GM12878 (cell line): ENCODE data around the gene HSD17B12. TPM values are rescaled to one million over a fixed set of nuclear protein-coding genes. Genes with fewer than 3 reads are reported as not detected.

ENCODE experiments used
- ATAC-seq: fragments of 200-7000 bp; cut with Tn5 transposase; 3 replicates; pipeline ENCODE4 v1.9.1; 2020; ENCODE audit warnings: mild to moderate bottlenecking, moderate library complexity
- BruUV-seq: library from RNA; stranded (reverse); fragments of 400-500 nt; replicated peaks from 2 replicates; lab custom pipeline; 2021; lab: Mats Ljungman, UMichigan
- CTCF ChIA-PET: fragments of 300-600 bp; sonication (Branson Sonifier 250); formaldehyde crosslinking; extraction: SDS; loops from one replicate; lab custom pipeline; 2021; ENCODE audit warnings: inconsistent platforms; lab: Yijun Ruan, JAX
- POLR2A ChIA-PET: fragments of 350-600 bp; formaldehyde crosslinking; extraction: SDS; loops from one replicate; lab custom pipeline; 2021; ENCODE audit warnings: inconsistent platforms; lab: Charles Lee
- RAD21 ChIA-PET: fragments of 300-600 bp; sonication (Branson Sonifier 250); formaldehyde crosslinking; loops from one replicate; lab custom pipeline; 2023; ENCODE audit warnings: antibody characterized with exemption; ENCODE audit not compliant: unreplicated experiment; lab: Charles Lee
- SMC1A ChIA-PET: fragments of 300-600 bp; sonication (Branson Sonifier 250); formaldehyde crosslinking; loops from one replicate; lab custom pipeline; 2023; ENCODE audit not compliant: unreplicated experiment, uncharacterized antibody; lab: Charles Lee
- DNase-seq: peaks from one replicate; pipeline ENCODE4 v3.0.0-alpha.2; 2011; ENCODE audit warnings: low read depth, low spot score
- FAIRE-seq: peaks from 3 replicates; lab custom pipeline; 2011; peaks lifted over from hg19 to GRCh38; lab: Jason Lieb, UNC
- H2AFZ ChIP-seq: 2 replicates; pipeline ENCODE4 v1.6.0; 2011; ENCODE audit warnings: low read depth, low read length, control low read depth; ENCODE audit not compliant: control insufficient read depth
- H3K27ac ChIP-seq: 2 replicates; pipeline ENCODE4 v1.5.1; 2011; ENCODE audit warnings: control low read depth; ENCODE audit not compliant: control insufficient read depth, insufficient read depth
- H3K27me3 ChIP-seq, 2 experiments: replicated peaks in 1 of 2; 2 replicates each; pipeline versions ENCODE4 v1.6.0 to v1.6.1; 2011; ENCODE audit warnings: low read length in 1 of 2; ENCODE audit not compliant: control insufficient read depth in 2 of 2, insufficient read depth in 2 of 2
- H3K36me3 ChIP-seq, 2 experiments: 2 replicates each; pipeline ENCODE4 v1.5.1; 2011; ENCODE audit warnings: low read length in 1 of 2; ENCODE audit not compliant: control insufficient read depth in 2 of 2, insufficient read depth in 2 of 2
- H3K4me1 ChIP-seq: 2 replicates; pipeline ENCODE4 v1.6.1; 2011; ENCODE audit warnings: mild to moderate bottlenecking, low read length, moderate library complexity, mixed read lengths; ENCODE audit not compliant: control insufficient read depth, insufficient read depth
- H3K4me2 ChIP-seq: 2 replicates; pipeline ENCODE4 v1.6.0; 2011; ENCODE audit warnings: control low read depth; ENCODE audit not compliant: control insufficient read depth, insufficient read depth
- H3K4me3 ChIP-seq: fragments of 200-600 bp; sonication (generic); 2 replicates; pipeline ENCODE4 v1.5.1; 2016
- H3K79me2 ChIP-seq: 2 replicates; pipeline ENCODE4 v1.6.0; 2011; ENCODE audit warnings: low read length; ENCODE audit not compliant: control insufficient read depth, insufficient read depth
- H3K9ac ChIP-seq: 2 replicates; pipeline ENCODE4 v1.8.0; 2011; ENCODE audit warnings: low read length, control low read depth, mixed read lengths; ENCODE audit not compliant: control insufficient read depth, insufficient read depth
- H3K9me3 ChIP-seq: replicated peaks from 3 replicates; pipeline ENCODE4 v1.5.1; 2011; ENCODE audit warnings: mild to moderate bottlenecking, low read length; ENCODE audit not compliant: control insufficient read depth, insufficient read depth
- H4K20me1 ChIP-seq: 2 replicates; pipeline ENCODE4 v1.6.0; 2011; ENCODE audit not compliant: control insufficient read depth, insufficient read depth
- CBFB ChIP-seq: IDR thresholded peaks from 2 replicates; pipeline ENCODE4 v1.6.1; 2016; ENCODE audit warnings: antibody characterized with exemption, low read depth
- ELK1 ChIP-seq: IDR thresholded peaks from 2 replicates; pipeline ENCODE4 v1.6.1; 2012; ENCODE audit warnings: low read depth, low read length, improper control_type of control experiment
- FOXK2 ChIP-seq: fragments of 450-650 bp; IDR thresholded peaks from 2 replicates; pipeline ENCODE4 v1.6.1; 2017; ENCODE audit warnings: mild to moderate bottlenecking, moderate library complexity
- IRF3 ChIP-seq: fragments of 450-650 bp; IDR thresholded peaks from 2 replicates; pipeline ENCODE4 v1.6.1; 2014; ENCODE audit warnings: mild to moderate bottlenecking
- JUNB ChIP-seq: IDR thresholded peaks from 2 replicates; pipeline ENCODE4 v1.6.1; 2016; ENCODE audit warnings: antibody characterized with exemption, mild to moderate bottlenecking
- MEF2B ChIP-seq: fragments of 450-650 bp; IDR thresholded peaks from 2 replicates; pipeline ENCODE4 v1.6.1; 2018; ENCODE audit warnings: mild to moderate bottlenecking, moderate library complexity; ENCODE audit not compliant: partially characterized antibody, poor library complexity, severe bottlenecking
- NFXL1 ChIP-seq: fragments of 450-650 bp; IDR thresholded peaks from 2 replicates; pipeline ENCODE4 v1.6.1; 2017; ENCODE audit warnings: antibody characterized with exemption, mild to moderate bottlenecking, borderline replicate concordance
- POLR2AphosphoS5 ChIP-seq: IDR thresholded peaks from 2 replicates; pipeline ENCODE4 v1.6.1; 2011; ENCODE audit warnings: mild to moderate bottlenecking, low read length, inconsistent platforms
- RCOR1 ChIP-seq: conservative IDR thresholded peaks from 2 replicates; pipeline ENCODE4 v1.6.1; 2012; ENCODE audit warnings: low read depth, low read length, improper control_type of control experiment
- SP1 ChIP-seq: IDR thresholded peaks from one replicate; pipeline ENCODE4 v1.6.1; 2011; ENCODE audit warnings: low read depth, low read length
- SREBF1 ChIP-seq: IDR thresholded peaks from 2 replicates; pipeline ENCODE4 v1.6.1; 2012; ENCODE audit warnings: mild to moderate bottlenecking, low read length
- ZNF217 ChIP-seq: fragments of 450-650 bp; IDR thresholded peaks from 2 replicates; pipeline ENCODE4 v1.6.1; 2017; ENCODE audit warnings: antibody characterized with exemption, mild to moderate bottlenecking
- ZNF274 ChIP-seq: IDR thresholded peaks from one replicate; pipeline ENCODE4 v1.8.0; 2011; ENCODE audit not compliant: insufficient read length, insufficient read depth
- WGBS: methylation state at CpG from one replicate; pipeline ENCODE4 v1.1.6; 2016; ENCODE audit warnings: low lambda C conversion rate; ENCODE audit not compliant: insufficient replicate concordance, insufficient coverage; ENCODE audit errors: missing lambda C conversion rate; 5-methylcytosine and 5-hydroxymethylcytosine counted together
- in situ Hi-C: fragments of 300-500 bp; cut with MboI; formaldehyde crosslinking; loops from 9 replicates; pipeline ENCODE4 v1.14.3; 2018; ENCODE audit warnings: mixed read lengths
- intact Hi-C: fragments of 100-400 bp; cut with micrococcal nuclease; formaldehyde crosslinking; loops from one replicate; pipeline ENCODE4 v1.14.2; 2022; ENCODE audit not compliant: unreplicated experiment
- polyA plus RNA-seq, 11 experiments: library from polyadenylated mRNA; depleted of rRNA in 4 of 11; unstranded in 6 of 11; stranded (reverse) in 5 of 11; fragments of >200 nt; fragmentation: Nextera tagmentation in 4 of 11; fragmentation: Illumina TruSeq in 1 of 11; extraction: Ambion mirVana in 4 of 11; extraction: Trizol in 1 of 11; gene quantifications; 1 replicate in 1 of 11; 2 replicates in 10 of 11; pipeline versions ENCODE4 v1.2.1 to v1.2.3, GENCODE V29; 2011 to 2016; ENCODE audit warnings: inconsistent platforms in 2 of 11, missing spikeins in 2 of 11, low read depth in 1 of 11
- total RNA-seq, 4 experiments: library from RNA; depleted of rRNA in 3 of 4; stranded (reverse); fragments of >200 nt in 3 of 4; fragmentation: Illumina TruSeq in 1 of 4; extraction: Trizol in 1 of 4; gene quantifications; 2 replicates each; pipeline versions ENCODE4 v1.2.1 to v1.2.3, GENCODE V29; 2013 to 2021

Gene HSD17B12
- total and polyA plus RNA-seq, 10 of the 15 experiments (the other 5 are each of a cell fraction or from before 2014, with no cell fraction given) = 23.6 to 88.0 (median 64.7) TPM

- H2AFZ ChIP-seq = no peak overlapping the region
- ChIA-PET SMC1A (interaction anchor here (0.5 to 1.9 kb wide), 4 partner anchors 11 to 288 kb away, joined by 3 to 8 read pairs (median 4); no protein-coding TSS in a partner anchor), RAD21 (interaction anchor here (1.7 kb wide), 1 partner anchor 24 kb away, joined by 3 read pairs; no protein-coding TSS in a partner anchor), CTCF (interaction anchor here (1.6 kb wide), 2 partner anchors 14 to 31 kb away, joined by 4 to 7 read pairs; no protein-coding TSS in a partner anchor), POLR2A (no interaction called here)
- no TSS peak for BruUV-seq
- TF ChIP-seq CBFB = no peak
- H3K79me2 ChIP-seq = no peaks in the 10 kb centered on the region
- no peak for FAIRE-seq
- H3K9ac ChIP-seq = no peak overlapping the region
- H3K27ac ChIP-seq = no peak overlapping the region
- WGBS = 100% methylated on average over 3 of the region's 3 CpGs
- intact Hi-C loops (no loop called here), in situ Hi-C loops (no loop called here)
- H3K27me3 ChIP-seq = no peaks in the 10 kb centered on the region
- no peak overlapping the region for H3K4me2 ChIP-seq
- H3K4me1 ChIP-seq = no peaks in the 10 kb centered on the region
- H3K4me3 ChIP-seq = no peak overlapping the region
- H4K20me1 ChIP-seq = no peaks in the 10 kb centered on the region
- ATAC-seq = no peak
- DNase-seq = no peak
- no peaks in the 10 kb centered on the region; the same call in 2 of the 3 replicates for H3K9me3 ChIP-seq
- H3K36me3 ChIP-seq = peaks cover 0 to 9% of the 10 kb centered on the region in 2 experiments; a peak in 2 of 4 replicates
Measured at GRCh38 chr11:43856993-43857392, 176.5 kb downstream of the HSD17B12 start.

GRCh38 chr11:43861141-43861540 lies 180.6 kb downstream of the HSD17B12 start:
- ChIA-PET SMC1A (no interaction called here), CTCF (no interaction called here), POLR2A (no interaction called here), RAD21 (no interaction called here)
- intact Hi-C loops = no loop called here
- no peak overlapping the region for H3K4me3 ChIP-seq
- ATAC-seq = no peak
- TF ChIP-seq NFXL1 (no peak), IRF3 (no peak), MEF2B (no peak), SP1 (no peak), POLR2AphosphoS5 (no peak), SREBF1 (no peak), FOXK2 (no peak), JUNB (no peak), ELK1 (no peak), RCOR1 (no peak), ZNF217 (no peak), ZNF274 (no peak)
- 100% methylated on average over 2 of the region's 2 CpGs for WGBS
- H4K20me1 ChIP-seq = no peaks in the 10 kb centered on the region
- BruUV-seq = no TSS peak
- in situ Hi-C loops = no loop called here
- H3K36me3 ChIP-seq = peaks cover 0 to 3% of the 10 kb centered on the region in 2 experiments; a peak in 1 of 4 replicates
- H3K27ac ChIP-seq = no peak overlapping the region
- H2AFZ ChIP-seq = no peak overlapping the region
- no peaks in the 10 kb centered on the region; the same call in 2 of the 3 replicates for H3K9me3 ChIP-seq
- no peak overlapping the region for H3K9ac ChIP-seq
- H3K4me1 ChIP-seq = no peaks in the 10 kb centered on the region
- H3K27me3 ChIP-seq = no peaks in the 10 kb centered on the region; a peak in 1 of 4 replicates
- no peak overlapping the region for H3K4me2 ChIP-seq
- no peak for DNase-seq
- H3K79me2 ChIP-seq = no peaks in the 10 kb centered on the region
- no peak for FAIRE-seq
